Activated CD8-positive, alpha-beta memory T cell treated with anti-CD3 and anti-CD28 coated beads, Interleukin-2, amount 50 U/mL, for 1 hour (primary cell): Measurements from ENCODE around the gene AKAP8.
"Not testable (repeated sequence)": the region's sequence is repeated elsewhere in the genome, so short reads cannot be mapped to it uniquely, and the experiment has no call there.

Experiments
- DNase-seq: peaks from one replicate; pipeline ENCODE4 v3.0.0-alpha.2; 2020; ENCODE audit errors: extremely low read depth

The AKAP8 gene

DNA sequence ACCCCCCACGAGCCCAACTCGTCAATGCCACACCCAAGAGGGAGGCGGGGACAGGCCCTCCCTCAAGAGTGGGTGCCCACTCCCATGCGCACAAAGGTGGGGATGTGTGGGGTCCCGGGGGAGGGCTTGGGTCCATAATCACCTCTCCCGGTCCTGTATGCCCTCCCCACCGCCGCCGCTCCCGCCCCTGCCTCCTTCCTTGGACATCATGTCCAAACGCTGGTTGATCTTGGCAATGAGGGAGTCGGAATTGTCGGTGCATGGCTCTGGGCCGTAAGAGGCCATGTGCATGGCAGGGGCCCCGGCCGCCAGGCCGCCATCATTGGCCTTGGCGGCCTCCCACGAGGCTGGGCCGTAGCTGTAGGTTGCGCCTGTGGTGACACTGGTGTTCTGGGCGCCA lies 5.9 kb downstream of the AKAP8 start:
- no peak for DNase-seq

DNA sequence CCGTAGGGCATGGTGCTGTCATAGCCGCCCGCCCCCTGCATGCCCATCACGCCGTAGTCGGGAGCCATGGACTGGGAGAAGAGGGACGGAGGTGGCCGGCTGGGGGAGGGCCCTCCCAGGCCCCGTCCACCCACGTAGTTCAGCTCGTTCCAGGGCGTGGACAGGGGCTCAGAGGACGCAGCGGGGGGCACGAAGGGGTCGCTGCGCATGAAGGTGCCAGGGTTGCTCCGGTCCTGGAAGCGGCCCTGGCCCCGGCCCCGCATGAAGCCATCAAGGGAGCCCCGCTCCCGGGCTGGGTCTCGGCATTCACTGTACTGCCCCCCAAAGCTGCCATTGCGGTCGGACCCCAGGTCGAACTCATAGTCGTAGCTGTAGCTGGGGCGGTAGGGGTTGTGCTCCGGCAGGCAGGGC lies 6.7 kb downstream of the AKAP8 start:
- DNase-seq, result no peak

GRCh38 chr19:15372470-15372869 lies 7.1 kb downstream of the AKAP8 start:
- DNase-seq, result no peak

GRCh38 chr19:15371786-15372380 lies 7.7 kb downstream of the AKAP8 start:
- no peak for DNase-seq

GRCh38 chr19:15371119-15371518 lies 8.5 kb downstream of the AKAP8 start:
- no peak for DNase-seq

DNA sequence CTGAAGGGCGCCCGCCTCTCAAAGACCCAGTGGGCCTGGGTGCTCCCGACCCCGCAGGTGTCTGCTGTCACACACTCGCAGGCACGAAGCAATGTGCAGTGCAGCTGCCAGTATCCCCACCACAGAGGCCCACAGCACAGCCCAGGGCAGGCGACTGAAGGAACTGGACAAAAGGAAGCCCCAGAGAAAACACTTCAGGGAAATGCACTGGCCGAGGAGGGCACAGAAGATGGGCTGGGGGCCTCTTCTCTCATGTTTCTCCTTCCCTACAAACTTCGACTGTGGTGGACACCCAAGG lies 10.0 kb downstream of the AKAP8 start:
- DNase-seq, result no peak

DNA sequence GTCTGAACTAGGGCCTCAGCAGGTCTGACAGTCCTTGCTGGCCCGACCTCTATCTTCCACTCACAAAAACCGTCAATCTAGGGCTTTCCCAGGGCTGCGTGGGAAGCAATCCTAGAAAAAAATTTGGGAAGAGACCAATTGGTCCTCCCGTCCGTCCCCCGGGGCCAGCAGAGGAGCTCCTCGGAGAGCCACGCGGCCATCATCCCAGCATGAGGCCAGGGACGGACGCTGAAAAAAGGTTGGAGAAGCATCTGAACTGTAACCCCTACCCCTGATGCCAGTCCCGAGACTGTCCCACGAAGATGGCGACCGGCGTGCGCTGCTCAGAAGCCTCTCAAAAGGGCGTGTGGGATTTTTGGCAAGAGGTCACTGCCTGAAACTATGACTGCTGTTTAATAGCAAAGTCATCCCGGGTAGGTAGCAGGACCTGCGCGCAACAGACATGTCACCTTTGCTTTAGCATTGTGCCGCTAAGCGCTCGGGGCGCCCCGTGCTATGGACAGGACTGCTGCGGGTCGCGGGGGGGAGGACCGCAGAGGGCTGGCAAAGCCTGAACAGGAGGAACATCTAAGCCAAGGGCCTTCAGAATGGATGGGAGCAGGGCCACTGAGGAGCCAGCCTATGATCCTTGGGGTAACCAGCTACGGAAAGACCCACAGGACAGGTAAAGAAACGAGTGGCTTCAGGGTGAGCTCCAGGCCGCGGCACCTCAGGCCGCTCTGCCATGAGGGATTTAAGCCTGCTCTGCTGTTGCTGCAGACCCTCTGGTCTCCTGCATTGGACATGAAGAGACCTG lies 10.6 kb downstream of the AKAP8 start:
- no peak for DNase-seq

DNA sequence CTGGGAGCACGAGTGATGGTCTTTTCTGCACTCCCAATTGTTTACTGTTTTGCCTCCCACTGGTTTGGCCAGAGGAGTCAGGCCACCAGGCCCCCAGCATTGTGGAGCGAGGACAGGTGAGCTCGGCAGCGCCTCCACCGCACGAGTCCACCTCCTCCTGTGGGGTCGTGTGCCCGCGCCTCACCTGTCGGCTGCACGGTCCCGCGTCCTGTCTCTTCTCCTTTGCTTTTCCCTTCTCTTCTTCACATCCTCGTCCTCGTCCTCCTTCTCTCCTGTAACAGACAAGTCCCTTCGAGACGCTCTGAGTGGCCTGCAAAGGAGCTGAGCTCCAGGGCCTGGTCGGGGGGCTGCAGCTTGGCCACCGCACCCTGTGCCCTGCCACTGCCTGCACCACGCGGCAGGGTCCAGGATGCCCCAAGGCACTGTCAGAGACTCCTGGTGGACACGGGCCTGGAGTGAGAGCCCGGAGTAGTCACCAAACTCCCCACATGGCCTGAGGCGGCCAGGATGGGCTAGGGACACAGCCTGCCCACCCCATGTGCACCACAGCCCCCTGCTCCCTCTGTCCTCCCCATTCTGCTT lies 11.4 kb downstream of the AKAP8 start:
- no peak for DNase-seq

- DNase-seq, result no peak
Observed at GRCh38 chr19:15367439-15367838, 12.1 kb downstream of the AKAP8 start.

GRCh38 chr19:15365264-15365663 lies 14.3 kb downstream of the AKAP8 start:
- no peak for DNase-seq

DNA sequence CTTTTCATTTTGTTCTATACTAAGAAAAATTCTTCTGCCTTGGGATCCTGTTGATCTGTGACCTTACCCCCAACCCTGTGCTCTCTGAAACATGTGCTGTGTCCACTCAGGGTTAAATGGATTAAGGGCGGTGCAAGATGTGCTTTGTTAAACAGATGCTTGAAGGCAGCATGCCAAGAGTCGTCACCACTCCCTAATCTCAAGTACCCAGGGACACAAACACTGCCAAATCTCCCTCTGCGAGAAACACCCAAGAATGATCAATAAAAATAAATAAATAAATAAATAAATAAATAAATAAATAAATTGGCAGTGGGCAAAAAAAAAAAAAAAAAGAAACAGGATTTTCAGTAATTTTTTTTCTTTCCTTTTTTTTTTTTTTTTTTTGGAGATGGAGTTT lies 15.8 kb downstream of the AKAP8 start:
- DNase-seq, result not testable (repeated sequence)

DNA sequence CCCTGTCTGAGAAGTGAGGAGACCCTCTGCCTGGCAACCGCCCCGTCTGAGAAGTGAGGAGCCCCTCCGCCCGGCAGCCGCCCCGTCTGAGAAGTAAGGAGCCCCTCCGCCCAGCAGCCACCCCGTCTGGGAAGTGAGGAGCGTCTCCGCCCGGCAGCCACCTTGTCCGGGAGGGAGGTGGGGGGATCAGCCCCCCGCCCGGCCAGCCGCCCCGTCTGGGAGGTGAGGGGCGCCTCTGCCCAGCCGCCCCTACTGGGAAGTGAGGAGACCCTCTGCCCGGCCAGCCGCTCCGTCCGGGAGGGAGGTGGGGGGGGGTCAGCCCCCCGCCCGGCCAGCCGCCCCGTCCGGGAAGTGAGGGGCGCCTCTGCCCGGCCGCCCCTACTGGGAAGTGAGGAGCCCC lies 16.5 kb downstream of the AKAP8 start:
- DNase-seq, result not testable (repeated sequence)

DNA sequence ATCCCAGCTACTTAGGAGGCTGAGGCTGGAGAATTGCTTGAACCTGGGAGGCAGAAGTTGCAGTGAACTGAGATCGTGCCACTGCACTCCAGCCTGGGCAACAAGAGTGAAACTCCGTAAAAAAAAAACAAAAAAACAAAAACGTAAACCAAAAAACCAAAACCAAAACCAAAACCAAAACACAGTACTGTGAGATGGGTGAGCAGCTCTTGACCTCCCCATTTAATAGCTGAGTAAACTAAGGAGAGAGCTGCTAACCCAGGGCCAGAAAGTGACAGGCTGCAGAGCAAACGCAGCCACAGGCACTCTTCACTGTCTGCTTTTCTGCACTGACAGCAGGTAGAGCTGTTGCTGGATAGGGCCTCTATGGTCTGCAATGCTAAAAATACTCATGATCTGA lies 19.6 kb downstream of the AKAP8 start:
- DNase-seq, result not testable (repeated sequence)

- no peak for DNase-seq
Observed at GRCh38 chr19:15358918-15359317, 20.7 kb downstream of the AKAP8 start.

DNA sequence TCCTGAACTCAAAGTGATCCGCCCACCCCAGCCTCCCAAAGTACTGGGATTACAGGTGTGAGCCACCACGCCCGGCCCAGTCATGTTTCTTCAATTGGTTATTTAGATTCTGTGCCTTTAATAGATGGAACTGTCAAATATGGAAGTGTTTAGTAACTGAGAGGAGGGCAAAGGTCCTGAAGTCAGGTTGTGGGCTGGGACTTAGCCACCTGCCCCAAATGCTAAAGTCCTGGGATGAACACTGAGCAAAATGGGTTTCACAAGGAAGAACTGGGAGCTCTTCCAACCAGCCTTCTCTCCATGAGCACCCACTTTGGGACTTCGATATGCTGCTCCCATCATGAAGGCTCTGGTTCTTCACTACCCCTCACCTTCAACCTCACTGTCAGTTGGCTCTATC lies 21.7 kb downstream of the AKAP8 start:
- no peak for DNase-seq

GRCh38 chr19:15354566-15355296 lies 24.9 kb downstream of the AKAP8 start:
- no peak for DNase-seq

- no peak for DNase-seq
Observed at GRCh38 chr19:15353908-15354307, 25.7 kb downstream of the AKAP8 start.

DNA sequence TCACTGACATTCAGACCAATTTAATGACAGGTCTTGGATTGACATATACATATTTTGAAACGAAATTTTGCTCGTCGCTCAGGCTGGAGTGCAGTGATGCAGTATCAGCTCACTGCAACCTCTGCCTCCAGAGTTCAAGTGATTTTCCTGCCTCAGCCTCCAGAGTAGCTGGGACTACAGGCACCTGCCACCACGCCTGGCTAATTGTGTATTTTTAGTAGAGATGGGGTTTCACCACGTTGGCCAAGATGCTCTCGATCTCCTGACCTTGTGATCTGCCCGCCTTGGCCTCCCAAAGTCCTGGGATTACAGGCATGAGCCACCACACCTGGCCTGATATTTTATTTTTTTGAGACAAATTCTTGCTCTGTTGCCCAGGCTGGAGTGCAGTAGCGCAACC lies 27.1 kb downstream of the AKAP8 start:
- DNase-seq, result not testable (repeated sequence)

DNA sequence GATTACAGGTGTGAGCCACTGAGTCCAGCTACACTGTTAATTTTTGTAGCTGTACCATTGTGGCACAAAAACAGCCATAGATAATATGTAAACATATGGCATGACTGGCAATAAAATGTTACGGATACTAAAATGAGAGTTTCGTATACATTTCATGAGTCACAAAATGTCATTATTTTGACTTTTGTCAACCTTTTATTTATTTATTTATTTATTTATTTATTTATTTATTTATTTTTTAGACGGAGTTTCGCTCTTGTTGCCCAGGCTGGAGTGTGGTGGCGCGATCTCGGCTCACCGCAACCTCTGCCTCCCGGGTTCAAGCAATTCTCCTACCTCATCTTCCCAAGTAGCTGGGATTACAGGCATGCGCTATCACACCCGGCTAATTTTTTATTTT lies 38.3 kb downstream of the AKAP8 start:
- not testable (repeated sequence) for DNase-seq

GRCh38 chr19:15340086-15340485 lies 39.5 kb downstream of the AKAP8 start:
- no peak for DNase-seq

GRCh38 chr19:15337202-15337601 lies 42.4 kb downstream of the AKAP8 start:
- DNase-seq, result no peak

DNA sequence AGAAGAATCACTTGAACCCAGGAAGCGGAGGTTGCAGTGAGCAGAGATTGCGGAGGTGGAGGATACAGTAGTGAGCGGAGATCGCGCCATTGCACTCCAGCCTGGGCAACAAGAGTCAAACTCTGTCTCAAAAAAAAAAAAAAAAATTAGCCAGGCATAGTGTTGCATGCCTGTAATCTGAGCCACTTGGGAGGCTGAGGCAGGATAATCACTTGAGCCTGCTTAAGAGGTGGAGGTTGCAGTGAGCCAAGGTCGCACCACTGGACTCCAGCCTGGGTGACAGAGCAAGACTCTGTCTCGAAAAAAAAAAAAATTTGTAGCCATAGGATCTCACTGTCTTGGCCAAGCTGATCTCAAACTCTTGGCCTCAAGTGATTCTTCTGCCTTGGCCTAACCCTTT lies 43.6 kb downstream of the AKAP8 start:
- not testable (repeated sequence) for DNase-seq
